Measurements from ENCODE around the gene C16orf74. TPM values are rescaled to one million over a fixed set of nuclear protein-coding genes. Genes with fewer than 3 reads are reported as not detected.

The C16orf74 gene
- 1 to 10 TPM; 2.8 to 5.8 (median 3.9) TPM for polyA plus RNA-seq (ENCODE audit: insufficient read length in 4 of 4)

GRCh38 chr16:85750827-85751697, at the start of gene C16orf74:
TSS of gene C16orf74 (minus strand) at chr16:85751096. CDS start at chr16:85735217, 15,879 bp downstream.
- no peak for DNase-seq (ENCODE audit: low read depth in 4 of 4, low spot score in 2 of 4)

- DNase-seq (ENCODE audit: low read depth in 4 of 4, low spot score in 2 of 4), result no peak
These were observed 49.4 kb upstream of the C16orf74 start for GRCh38 chr16:85800321-85800669.

GRCh38 chr16:85799497-85800320, 48.8 kb upstream of the C16orf74 start, which contains the start of the genes COX4I1 and EMC8:
TSS of gene COX4I1 (plus strand) at chr16:85799695. CDS start at chr16:85801206, 1,511 bp downstream.
TSS of gene EMC8 (minus strand) at chr16:85799544. CDS start at chr16:85799295, 249 bp downstream.
- DNase-seq (ENCODE audit: low read depth in 4 of 4, low spot score in 2 of 4), result peak; percentile 75 to 91 (median 83)

GRCh38 chr16:85798901-85799496, 48.1 kb upstream of the C16orf74 start:
- no peak for DNase-seq (ENCODE audit: low read depth in 4 of 4, low spot score in 2 of 4)

GRCh38 chr16:85798283-85798776, 47.4 kb upstream of the C16orf74 start:
- DNase-seq (ENCODE audit: low read depth in 4 of 4, low spot score in 2 of 4), result no peak

GRCh38 chr16:85796599-85796998, 45.7 kb upstream of the C16orf74 start:
- DNase-seq (ENCODE audit: low read depth in 4 of 4, low spot score in 2 of 4), result no peak

GRCh38 chr16:85796152-85796551, 45.3 kb upstream of the C16orf74 start:
- no peak for DNase-seq (ENCODE audit: low read depth in 4 of 4, low spot score in 2 of 4)

GRCh38 chr16:85794696-85795095, 43.8 kb upstream of the C16orf74 start:
- no peak for DNase-seq (ENCODE audit: low read depth in 4 of 4, low spot score in 2 of 4)

- DNase-seq (ENCODE audit: low read depth in 4 of 4, low spot score in 2 of 4), result no peak
These were observed 42.9 kb upstream of the C16orf74 start for GRCh38 chr16:85793662-85794298.

GRCh38 chr16:85789773-85790172, 38.9 kb upstream of the C16orf74 start:
- no peak for DNase-seq (ENCODE audit: low read depth in 4 of 4, low spot score in 2 of 4)

- DNase-seq (ENCODE audit: low read depth in 4 of 4, low spot score in 2 of 4), result no peak
These were observed 37.9 kb upstream of the C16orf74 start for GRCh38 chr16:85788819-85789218.

- no peak for DNase-seq (ENCODE audit: low read depth in 4 of 4, low spot score in 2 of 4)
These were observed 35.0 kb upstream of the C16orf74 start for GRCh38 chr16:85785927-85786326.

GRCh38 chr16:85784813-85785212, 33.9 kb upstream of the C16orf74 start:
- no peak for DNase-seq (ENCODE audit: low read depth in 4 of 4, low spot score in 2 of 4)

GRCh38 chr16:85783441-85783840, 32.5 kb upstream of the C16orf74 start:
- DNase-seq (ENCODE audit: low read depth in 4 of 4, low spot score in 2 of 4), result no peak

- DNase-seq (ENCODE audit: low read depth in 4 of 4, low spot score in 2 of 4), result no peak
These were observed 31.6 kb upstream of the C16orf74 start for GRCh38 chr16:85782451-85782850.

GRCh38 chr16:85781695-85782370, 30.9 kb upstream of the C16orf74 start:
- DNase-seq (ENCODE audit: low read depth in 4 of 4, low spot score in 2 of 4), result no peak

GRCh38 chr16:85781156-85781555, 30.3 kb upstream of the C16orf74 start:
- no peak for DNase-seq (ENCODE audit: low read depth in 4 of 4, low spot score in 2 of 4)

- DNase-seq (ENCODE audit: low read depth in 4 of 4, low spot score in 2 of 4), result no peak
These were observed 29.4 kb upstream of the C16orf74 start for GRCh38 chr16:85780281-85780680.

- DNase-seq (ENCODE audit: low read depth in 4 of 4, low spot score in 2 of 4), result no peak
These were observed 28.0 kb upstream of the C16orf74 start for GRCh38 chr16:85778873-85779272.
